Uterus (tissue), 4 donors: ENCODE data around the gene KLRF1. TPM values are rescaled to one million over a fixed set of nuclear protein-coding genes. Genes with fewer than 3 reads are reported as not detected.

Source experiments
- DNase-seq, 2 donors: peaks; one replicate each; pipeline ENCODE4 v3.0.0-alpha.2; 2019 to 2020
- H3K27ac ChIP-seq, 2 donors: fragments of 200-600 bp; sonication (generic); 1 replicate in 1 of 2; 2 replicates in 1 of 2; pipeline ENCODE4 v1.5.1; 2016 to 2018
- H3K27me3 ChIP-seq, 2 donors: fragments of 200-600 bp; sonication (generic); one replicate each; pipeline ENCODE4 v1.5.1; 2018 to 2019; ENCODE audit warnings: control low read depth in 1 of 2
- H3K36me3 ChIP-seq, 2 donors: fragments of 200-600 bp; sonication (generic); one replicate each; pipeline ENCODE4 v1.5.1; 2019; ENCODE audit warnings: control low read depth in 1 of 2
- H3K4me1 ChIP-seq, 2 donors: fragments of 200-600 bp; sonication (generic); one replicate each; pipeline ENCODE4 v1.5.1; 2018 to 2019; ENCODE audit warnings: control low read depth in 1 of 2
- H3K4me3 ChIP-seq, 2 donors: fragments of 200-600 bp; sonication (generic); 1 replicate in 1 of 2; 2 replicates in 1 of 2; pipeline ENCODE4 v1.5.1; 2018 to 2019; ENCODE audit warnings: mild to moderate bottlenecking in 1 of 2
- H3K9me3 ChIP-seq, 2 donors: fragments of 200-600 bp; sonication (generic); one replicate each; pipeline ENCODE4 v1.5.1; 2019; ENCODE audit warnings: control low read depth in 1 of 2
- CTCF ChIP-seq, 4 experiments: fragments of 200-600 bp in 2 of 4; fragments of 450-650 bp in 2 of 4; sonication (generic) in 2 of 4; IDR thresholded peaks; one replicate each; pipeline ENCODE4 v1.5.1; 2016 to 2019; ENCODE audit warnings: antibody characterized with exemption in 4 of 4, mild to moderate bottlenecking in 2 of 4, moderate library complexity in 1 of 4
- POLR2A ChIP-seq, 2 donors: fragments of 450-650 bp; IDR thresholded peaks; one replicate each; pipeline ENCODE4 v1.6.1; 2016; ENCODE audit warnings: antibody characterized with exemption in 2 of 2, mild to moderate bottlenecking in 1 of 2, moderate library complexity in 1 of 2
- intact Hi-C: fragments of 100-400 bp; cut with DNase I; formaldehyde crosslinking; loops from one replicate; pipeline ENCODE4 v1.15.1; 2023; ENCODE audit warnings: low total_unique reads
- total RNA-seq, 4 donors: library from RNA; depleted of rRNA in 3 of 4; stranded (reverse); fragments of >200 nt in 3 of 4; gene quantifications; one replicate each; pipeline versions ENCODE4 v1.1.0 to v1.2.4, GENCODE V29; 2014 to 2023
- donor health status: DM: yes; HTN: yes; CAD: no.

KLRF1 gene
- total RNA-seq: 1 to 10 TPM in 1 of 4 donors, under 1 TPM in 1, not detected in 2; 0.35 to 1.5 TPM

GRCh38 chr12:9827209-9827888 is at the start of gene KLRF1:
Gene KLRF1 (plus strand): TSS chr12:9827481. CDS start chr12:9827545, 64 bp downstream.
- no peaks in the 10 kb centered on the region for H3K9me3 ChIP-seq
- intact Hi-C loops: no loop called here
- H3K27me3 ChIP-seq: no peaks in the 10 kb centered on the region
- TF ChIP-seq POLR2A (IDR thresholded peaks at IDR 0.05) (no peak), CTCF (IDR thresholded peaks at IDR 0.05) (no peak)
- DNase-seq: no peak
- no peaks in the 10 kb centered on the region for H3K4me1 ChIP-seq
- H3K4me3 ChIP-seq: no peak within 1 kb of the TSS
- no peak within 1 kb of the TSS for H3K27ac ChIP-seq
- no peaks in the 10 kb centered on the region for H3K36me3 ChIP-seq

- DNase-seq: no peak
- Histone ChIP-seq H3K4me3 (no peak overlapping the region), H3K36me3 (no peaks in the 10 kb centered on the region), H3K27me3 (no peaks in the 10 kb centered on the region), H3K27ac (no peak overlapping the region), H3K4me1 (no peaks in the 10 kb centered on the region), H3K9me3 (no peaks in the 10 kb centered on the region)
- intact Hi-C loops: no loop called here
- TF ChIP-seq POLR2A (IDR thresholded peaks at IDR 0.05) (no peak), CTCF (IDR thresholded peaks at IDR 0.05) (no peak)
These were observed 48.1 kb upstream of the KLRF1 start for GRCh38 chr12:9779209-9779608.

- DNase-seq: no peak
- H3K27ac ChIP-seq: no peak overlapping the region
- intact Hi-C loops: no loop called here
- H3K4me3 ChIP-seq: no peak overlapping the region
- H3K27me3 ChIP-seq: no peaks in the 10 kb centered on the region
- H3K9me3 ChIP-seq: no peaks in the 10 kb centered on the region
- no peak for TF ChIP-seq CTCF (IDR thresholded peaks at IDR 0.05)
- TF ChIP-seq POLR2A (IDR thresholded peaks at IDR 0.05): no peak
- no peaks in the 10 kb centered on the region for H3K4me1 ChIP-seq
- no peaks in the 10 kb centered on the region for H3K36me3 ChIP-seq
These were observed 45.9 kb upstream of the KLRF1 start for GRCh38 chr12:9781360-9781759.

GRCh38 chr12:9782547-9783382 is 44.5 kb upstream of the KLRF1 start:
- intact Hi-C loops: no loop called here
- Histone ChIP-seq H3K36me3 (no peaks in the 10 kb centered on the region), H3K27ac (no peak overlapping the region), H3K4me1 (no peaks in the 10 kb centered on the region), H3K4me3 (no peak overlapping the region), H3K27me3 (no peaks in the 10 kb centered on the region), H3K9me3 (no peaks in the 10 kb centered on the region)
- DNase-seq: no peak
- TF ChIP-seq CTCF (IDR thresholded peaks at IDR 0.05) (no peak), POLR2A (IDR thresholded peaks at IDR 0.05) (no peak)

GRCh38 chr12:9784326-9784725 is 43.0 kb upstream of the KLRF1 start:
- no peak overlapping the region for H3K4me3 ChIP-seq
- intact Hi-C loops: no loop called here
- TF ChIP-seq CTCF (IDR thresholded peaks at IDR 0.05): no peak
- TF ChIP-seq POLR2A (IDR thresholded peaks at IDR 0.05): no peak

More at GRCh38 chr12:9784326-9784725, 43.0 kb upstream of the KLRF1 start:
- H3K27me3 ChIP-seq: no peaks in the 10 kb centered on the region
- H3K4me1 ChIP-seq: no peaks in the 10 kb centered on the region
- DNase-seq: no peak
- no peaks in the 10 kb centered on the region for H3K9me3 ChIP-seq
- H3K36me3 ChIP-seq: no peaks in the 10 kb centered on the region
- no peak overlapping the region for H3K27ac ChIP-seq
